OCI-LY7 (cell line): ENCODE measurements around the gene MYO16.

Source experiments
- CTCF ChIP-seq: fragments of 200-600 bp; sonication (generic); conservative IDR thresholded peaks from 2 replicates; pipeline ENCODE4 v1.5.1; 2014; ENCODE audit warnings: mild to moderate bottlenecking, antibody characterized with exemption, low read length, moderate library complexity, mixed read lengths
- EZH2phosphoT487 ChIP-seq: fragments of 200-600 bp; sonication (generic); IDR thresholded peaks from 2 replicates; pipeline ENCODE4 v1.6.1; 2018; ENCODE audit warnings: low read depth, borderline replicate concordance, mild to moderate bottlenecking, mixed run types, antibody characterized with exemption, low read length, moderate library complexity, mixed read lengths

- TF ChIP-seq CTCF (no peak), EZH2phosphoT487 (no peak)
Measured at GRCh38 chr13:109026266-109026665, 396.9 kb downstream of the MYO16 start.
